Panc1 (cell line): Measurements from ENCODE around the gene SP100.

ENCODE experiments used
- CTCF ChIP-seq: fragments of 450-650 bp; IDR thresholded peaks from 2 replicates; pipeline ENCODE4 v1.5.1; 2017; ENCODE audit warnings: mild to moderate bottlenecking
- POLR2AphosphoS5 ChIP-seq: IDR thresholded peaks from 2 replicates; pipeline ENCODE4 v1.6.1; 2012; ENCODE audit warnings: mild to moderate bottlenecking, low read depth, low read length, moderate library complexity
- TF ChIP-seq, protein P1 (sequence below), 2 experiments: IDR thresholded peaks; 2 replicates each; pipeline ENCODE4 v1.6.1; 2011 to 2012; ENCODE audit warnings: low read depth in 2 of 2, control low read depth in 1 of 2, low read length in 1 of 2, mild to moderate bottlenecking in 1 of 2, moderate library complexity in 1 of 2; ENCODE audit not compliant: insufficient read depth in 1 of 2

GRCh38 chr2:230403746-230404145 lies 12.3 kb upstream of the SP100 start:
- TF ChIP-seq, protein P1, sequence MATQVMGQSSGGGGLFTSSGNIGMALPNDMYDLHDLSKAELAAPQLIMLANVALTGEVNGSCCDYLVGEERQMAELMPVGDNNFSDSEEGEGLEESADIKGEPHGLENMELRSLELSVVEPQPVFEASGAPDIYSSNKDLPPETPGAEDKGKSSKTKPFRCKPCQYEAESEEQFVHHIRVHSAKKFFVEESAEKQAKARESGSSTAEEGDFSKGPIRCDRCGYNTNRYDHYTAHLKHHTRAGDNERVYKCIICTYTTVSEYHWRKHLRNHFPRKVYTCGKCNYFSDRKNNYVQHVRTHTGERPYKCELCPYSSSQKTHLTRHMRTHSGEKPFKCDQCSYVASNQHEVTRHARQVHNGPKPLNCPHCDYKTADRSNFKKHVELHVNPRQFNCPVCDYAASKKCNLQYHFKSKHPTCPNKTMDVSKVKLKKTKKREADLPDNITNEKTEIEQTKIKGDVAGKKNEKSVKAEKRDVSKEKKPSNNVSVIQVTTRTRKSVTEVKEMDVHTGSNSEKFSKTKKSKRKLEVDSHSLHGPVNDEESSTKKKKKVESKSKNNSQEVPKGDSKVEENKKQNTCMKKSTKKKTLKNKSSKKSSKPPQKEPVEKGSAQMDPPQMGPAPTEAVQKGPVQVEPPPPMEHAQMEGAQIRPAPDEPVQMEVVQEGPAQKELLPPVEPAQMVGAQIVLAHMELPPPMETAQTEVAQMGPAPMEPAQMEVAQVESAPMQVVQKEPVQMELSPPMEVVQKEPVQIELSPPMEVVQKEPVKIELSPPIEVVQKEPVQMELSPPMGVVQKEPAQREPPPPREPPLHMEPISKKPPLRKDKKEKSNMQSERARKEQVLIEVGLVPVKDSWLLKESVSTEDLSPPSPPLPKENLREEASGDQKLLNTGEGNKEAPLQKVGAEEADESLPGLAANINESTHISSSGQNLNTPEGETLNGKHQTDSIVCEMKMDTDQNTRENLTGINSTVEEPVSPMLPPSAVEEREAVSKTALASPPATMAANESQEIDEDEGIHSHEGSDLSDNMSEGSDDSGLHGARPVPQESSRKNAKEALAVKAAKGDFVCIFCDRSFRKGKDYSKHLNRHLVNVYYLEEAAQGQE (IDR thresholded peaks at IDR 0.05; ENCODE audit: insufficient read depth in 1 of 2, low read depth in 2 of 2, low read length in 1 of 2), result no peak
- no peak for TF ChIP-seq CTCF
- no peak for TF ChIP-seq POLR2AphosphoS5
